DOHH2 (cell line): ENCODE measurements around the gene APOBEC2.
A peak's percentile ranks its signal among the peaks of the same experiment; 100 is the strongest.

Source experiments
- H3F3A ChIP-seq: fragments of 200-600 bp; sonication (generic), shearing (Covaris generic); 2 replicates; pipeline ENCODE4 v1.6.0; 2016; ENCODE audit warnings: antibody characterized with exemption, mild to moderate bottlenecking; ENCODE audit not compliant: control insufficient read depth, insufficient read depth
- H3K27ac ChIP-seq: fragments of 200-600 bp; sonication (generic); 2 replicates; pipeline ENCODE4 v1.5.1; 2014; ENCODE audit warnings: low read depth, mild to moderate bottlenecking, low read length, moderate library complexity
- H3K27me3 ChIP-seq: fragments of 200-600 bp; sonication (generic); 2 replicates; pipeline ENCODE4 v1.6.1; 2014; ENCODE audit warnings: mild to moderate bottlenecking, low read length, mixed read lengths; ENCODE audit not compliant: control insufficient read depth
- H3K36me3 ChIP-seq: fragments of 200-600 bp; sonication (generic); 2 replicates; pipeline ENCODE4 v1.6.1; 2014; ENCODE audit warnings: mild to moderate bottlenecking, low read length, moderate library complexity, mixed read lengths; ENCODE audit not compliant: control insufficient read depth
- H3K4me1 ChIP-seq: fragments of 200-600 bp; sonication (generic); 2 replicates; pipeline ENCODE4 v1.6.1; 2014; ENCODE audit warnings: mild to moderate bottlenecking, low read length, mixed read lengths; ENCODE audit not compliant: control insufficient read depth
- H3K4me2 ChIP-seq: fragments of 200-600 bp; sonication (generic); 2 replicates; pipeline ENCODE4 v1.6.0; 2014; ENCODE audit warnings: mild to moderate bottlenecking, low read length, moderate library complexity
- H3K4me3 ChIP-seq: fragments of 200-600 bp; sonication (generic); 2 replicates; pipeline ENCODE4 v1.5.1; 2014; ENCODE audit warnings: mild to moderate bottlenecking, low read length, mixed read lengths
- H3K79me2 ChIP-seq: fragments of 200-600 bp; sonication (generic); 2 replicates; pipeline ENCODE4 v1.6.1; 2014; ENCODE audit warnings: mild to moderate bottlenecking, low read length, mixed read lengths; ENCODE audit not compliant: control insufficient read depth
- H3K9me2 ChIP-seq: fragments of 200-600 bp; sonication (generic); replicated peaks from 2 replicates; pipeline ENCODE4 v1.6.1; 2014; ENCODE audit warnings: mild to moderate bottlenecking, low read length, mixed read lengths; ENCODE audit not compliant: control insufficient read depth
- H3K9me3 ChIP-seq: fragments of 200-600 bp; sonication (generic); 2 replicates; pipeline ENCODE4 v1.6.1; 2014; ENCODE audit warnings: antibody characterized with exemption, low read length, mixed read lengths; ENCODE audit not compliant: control insufficient read depth, insufficient read depth
- H4K20me1 ChIP-seq: fragments of 200-600 bp; sonication (generic); 2 replicates; pipeline ENCODE4 v1.6.0; 2014; ENCODE audit warnings: low read depth, mild to moderate bottlenecking, antibody characterized with exemption, low read length, moderate library complexity; ENCODE audit not compliant: control insufficient read depth, insufficient read depth
- CTCF ChIP-seq: fragments of 200-600 bp; sonication (generic); IDR thresholded peaks from one replicate; pipeline ENCODE4 v1.5.1; 2014; ENCODE audit warnings: antibody characterized with exemption, mild to moderate bottlenecking, low read depth, low read length; ENCODE audit not compliant: poor library complexity, severe bottlenecking
- EZH2phosphoT487 ChIP-seq: fragments of 200-600 bp; sonication (generic); IDR thresholded peaks from 2 replicates; pipeline ENCODE4 v1.6.1; 2017; ENCODE audit warnings: borderline replicate concordance, mild to moderate bottlenecking, antibody characterized with exemption, low read length, moderate library complexity, mixed read lengths

APOBEC2 gene

GRCh38 chr6:41027799-41028560 lies 25.0 kb upstream of the APOBEC2 start:
- H3K36me3 ChIP-seq, result no peaks in the 10 kb centered on the region
- H3K4me3 ChIP-seq, result peak overlapping the region; percentile 79
- no peaks in the 10 kb centered on the region for H3K9me3 ChIP-seq
- no peaks in the 10 kb centered on the region for H3F3A ChIP-seq
- H3K79me2 ChIP-seq, result no peaks in the 10 kb centered on the region
- H3K4me1 ChIP-seq, result peaks cover 24% of the 10 kb centered on the region
- no peak for TF ChIP-seq EZH2phosphoT487
- peak; percentile 98 for TF ChIP-seq CTCF
- H3K9me2 ChIP-seq, result no peaks in the 10 kb centered on the region
- no peaks in the 10 kb centered on the region for H4K20me1 ChIP-seq
- peak overlapping the region; percentile 85 for H3K4me2 ChIP-seq
- H3K27me3 ChIP-seq, result no peaks in the 10 kb centered on the region
- H3K27ac ChIP-seq, result peak overlapping the region; percentile 31

GRCh38 chr6:41028561-41029412 lies 24.2 kb upstream of the APOBEC2 start:
- Histone ChIP-seq H3K4me1 (peaks cover 24% of the 10 kb centered on the region), H3K4me2 (peak overlapping the region; percentile 85), H3K4me3 (peak overlapping the region; percentile 79), H3K27ac (peak overlapping the region; percentile 2; the same call in 1 of the 2 replicates), H3K36me3 (no peaks in the 10 kb centered on the region), H3K79me2 (no peaks in the 10 kb centered on the region), H3K27me3 (no peaks in the 10 kb centered on the region), H3F3A (no peaks in the 10 kb centered on the region), H3K9me2 (no peaks in the 10 kb centered on the region), H3K9me3 (no peaks in the 10 kb centered on the region), H4K20me1 (no peaks in the 10 kb centered on the region)
- TF ChIP-seq CTCF (no peak), EZH2phosphoT487 (no peak)

- H3K4me1 ChIP-seq, result peaks cover 13% of the 10 kb centered on the region
- H3K27ac ChIP-seq, result no peak overlapping the region
- no peaks in the 10 kb centered on the region for H3K79me2 ChIP-seq
- no peaks in the 10 kb centered on the region for H3K9me3 ChIP-seq
- no peaks in the 10 kb centered on the region for H3K36me3 ChIP-seq
- H3K9me2 ChIP-seq, result no peaks in the 10 kb centered on the region
- H4K20me1 ChIP-seq, result no peaks in the 10 kb centered on the region
- H3K4me3 ChIP-seq, result no peak overlapping the region
- no peaks in the 10 kb centered on the region for H3F3A ChIP-seq
- H3K27me3 ChIP-seq, result 0 out of 2 replicates have a peak, but pooled peaks cover 2% of the 10 kb centered on the region
- TF ChIP-seq EZH2phosphoT487 (no peak), CTCF (no peak)
- no peak overlapping the region for H3K4me2 ChIP-seq
These were observed 20.2 kb upstream of the APOBEC2 start for GRCh38 chr6:41032830-41033229.
